ENCODE measurements around the gene EEIG1. TPM values are rescaled to one million over a fixed set of nuclear protein-coding genes. Genes with fewer than 3 reads are reported as not detected.

EEIG1 gene
- total and polyA plus RNA-seq, 2 donors (not counting 1 experiment from before 2014, with no cell fraction given), result 57.2 to 245 TPM

GRCh38 chr9:127954831-127955293 lies 25.9 kb downstream of the EEIG1 start:
- Histone ChIP-seq H3K4me3 (ENCODE audit: control extremely low read depth in 1 of 5, extremely low read depth in 1 of 5, insufficient read depth in 1 of 5, low read depth in 2 of 5, low read length in 4 of 5) (no peak overlapping the region), H3K9ac (ENCODE audit: low read length) (no peak overlapping the region), H2AFZ (ENCODE audit: insufficient read depth, low read depth, low read length, poor library complexity, severe bottlenecking) (no peak overlapping the region), H3K79me2 (ENCODE audit: control insufficient read depth, insufficient read depth, low read length) (peaks cover 95% of the 10 kb centered on the region), H3K9me3 (ENCODE audit: control extremely low read depth in 1 of 3, control insufficient read depth in 2 of 3, insufficient read depth in 1 of 3, low read length in 2 of 3) (no peaks in the 10 kb centered on the region), H3K4me2 (replicated peaks; ENCODE audit: low read depth, low read length, poor library complexity, severe bottlenecking) (peak overlapping the region; percentile 33), H3K27ac (ENCODE audit: low read length in 2 of 2) (peak overlapping the region in 1 of 2 donors; percentile 11), H3K36me3 (replicated peaks in 1 of 2; ENCODE audit: control extremely low read depth in 1 of 2, control insufficient read depth in 1 of 2, extremely low read depth in 1 of 2, insufficient read depth in 2 of 2, low read length in 1 of 2) (peaks cover 0 to 16% of the 10 kb centered on the region in 2 experiments), H3K4me1 (ENCODE audit: control insufficient read depth in 2 of 2, insufficient read depth in 2 of 2, low read length in 2 of 2) (peaks cover 8 to 27% of the 10 kb centered on the region in 2 donors), H3K27me3 (replicated peaks in 1 of 4; ENCODE audit: control extremely low read depth in 1 of 4, control insufficient read depth in 3 of 4, insufficient read depth in 4 of 4, low read length in 3 of 4) (no peaks in the 10 kb centered on the region), H4K20me1 (ENCODE audit: control insufficient read depth, insufficient read depth, low read length, poor library complexity, severe bottlenecking) (peaks cover 86% of the 10 kb centered on the region)
- Mint-ChIP-seq H3K4me3 (no peak overlapping the region), H3K9me3 (ENCODE audit: insufficient read depth) (no peaks in the 10 kb centered on the region), H3K4me1 (peaks cover 50% of the 10 kb centered on the region), H3K27ac (no peak overlapping the region), H3K27me3 (no peaks in the 10 kb centered on the region)
- ATAC-seq (ENCODE audit: low read depth), result no peak
- ChIA-PET POLR2A (interaction anchor here (0.7 to 2.0 kb wide), 9 partner anchors 10 to 80 kb away, joined by 3 to 14 read pairs (median 4); partner anchors contain the start of gene EEIG1), CTCF (interaction anchor here (0.9 to 12.8 kb wide), 21 partner anchors 8 to 171 kb away, joined by 3 to 251 read pairs (median 8); partner anchors contain the start of gene EEIG1)
- no peak for DNase-seq
- intact Hi-C loops (cut with micrococcal nuclease), result loop anchor here (1.0 to 5.0 kb wide), 5 partner anchors 16 to 162 kb away; no protein-coding TSS in a partner anchor
- TF ChIP-seq EZH2 (IDR thresholded peaks at IDR 0.05; ENCODE audit: borderline replicate concordance, insufficient read depth, low read depth, low read length, poor library complexity, severe bottlenecking) (no peak), CTCF (IDR thresholded peaks at IDR 0.05) (no peak)
- 95% methylated on average over 7 of the region's 13 CpGs for WGBS (ENCODE audit: insufficient coverage)

Measured in B cell (primary cell).